HG03457 (cell line): ENCODE results near the gene CPNE4.
A peak's percentile ranks its signal among the peaks of the same experiment; 100 is the strongest.

Experiments used
- ATAC-seq: cut with Tn5 transposase; IDR thresholded peaks from one replicate; pipeline ENCODE4 v1.9.1; 2021; ENCODE audit warnings: moderate number of reproducible peaks; ENCODE audit not compliant: unreplicated experiment

The CPNE4 gene

DNA sequence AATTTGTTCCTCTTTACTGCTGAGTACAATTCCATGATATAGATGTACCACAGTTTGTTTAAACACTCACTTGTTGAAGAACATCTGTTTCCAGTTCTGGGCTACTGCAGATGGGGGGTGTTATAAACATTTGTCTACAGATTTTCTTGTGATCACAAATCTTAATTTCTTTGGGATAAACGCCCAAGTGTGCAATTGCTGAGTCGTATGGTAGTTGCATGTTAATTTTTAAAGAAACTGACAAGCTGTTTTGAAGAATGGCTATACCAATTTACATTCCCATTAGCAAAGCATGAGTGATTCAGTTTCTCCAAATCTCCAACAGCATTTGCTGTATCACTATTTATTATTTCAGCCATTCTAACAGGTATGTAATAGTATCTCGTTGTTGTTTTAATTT, 290.0 kb downstream of the CPNE4 start:
- ATAC-seq, result no peak

GRCh38 chr3:131743126-131743525, 291.7 kb downstream of the CPNE4 start:
- ATAC-seq, result no peak

- ATAC-seq, result no peak
Measured at GRCh38 chr3:131739211-131739610, 295.6 kb downstream of the CPNE4 start.

GRCh38 chr3:131738095-131738494, 296.7 kb downstream of the CPNE4 start:
- no peak for ATAC-seq

DNA sequence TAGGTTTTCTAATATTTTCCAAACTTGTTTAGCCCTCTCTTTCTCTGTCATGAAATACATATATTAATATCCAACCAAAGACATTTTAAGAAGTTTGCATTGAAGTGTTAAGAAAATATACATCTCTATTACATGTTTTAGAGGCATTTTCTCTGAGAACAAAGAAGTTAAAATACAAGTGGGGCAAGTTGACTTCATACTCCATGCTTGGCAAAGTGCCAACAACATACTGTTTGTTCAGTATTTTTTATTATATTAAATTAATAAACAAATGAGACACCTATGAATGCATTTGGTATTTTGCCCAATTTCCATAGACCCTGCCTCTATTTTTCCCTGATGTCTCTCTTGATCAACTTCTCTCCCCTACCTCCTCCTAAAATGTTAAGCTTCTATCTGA, 299.3 kb downstream of the CPNE4 start:
- no peak for ATAC-seq

DNA sequence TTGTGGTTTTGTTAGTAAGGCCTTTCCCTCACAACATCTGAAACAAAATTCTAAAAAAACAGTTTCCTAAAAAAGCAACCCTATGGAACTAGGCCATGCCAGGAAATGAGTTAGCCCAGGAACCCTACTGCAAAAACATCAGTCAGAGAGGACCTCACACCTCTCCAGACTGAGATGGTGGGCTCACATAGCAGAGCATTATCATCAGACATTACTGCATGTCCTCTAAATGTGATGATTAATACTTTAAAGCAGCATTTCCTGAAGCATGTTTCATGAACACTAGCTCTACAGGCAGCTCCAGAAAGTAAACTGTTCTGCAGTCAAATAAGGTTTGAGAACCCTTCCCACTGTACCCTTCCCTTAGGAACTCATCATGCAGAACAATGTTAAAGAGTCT, 299.7 kb downstream of the CPNE4 start:
- no peak for ATAC-seq

DNA sequence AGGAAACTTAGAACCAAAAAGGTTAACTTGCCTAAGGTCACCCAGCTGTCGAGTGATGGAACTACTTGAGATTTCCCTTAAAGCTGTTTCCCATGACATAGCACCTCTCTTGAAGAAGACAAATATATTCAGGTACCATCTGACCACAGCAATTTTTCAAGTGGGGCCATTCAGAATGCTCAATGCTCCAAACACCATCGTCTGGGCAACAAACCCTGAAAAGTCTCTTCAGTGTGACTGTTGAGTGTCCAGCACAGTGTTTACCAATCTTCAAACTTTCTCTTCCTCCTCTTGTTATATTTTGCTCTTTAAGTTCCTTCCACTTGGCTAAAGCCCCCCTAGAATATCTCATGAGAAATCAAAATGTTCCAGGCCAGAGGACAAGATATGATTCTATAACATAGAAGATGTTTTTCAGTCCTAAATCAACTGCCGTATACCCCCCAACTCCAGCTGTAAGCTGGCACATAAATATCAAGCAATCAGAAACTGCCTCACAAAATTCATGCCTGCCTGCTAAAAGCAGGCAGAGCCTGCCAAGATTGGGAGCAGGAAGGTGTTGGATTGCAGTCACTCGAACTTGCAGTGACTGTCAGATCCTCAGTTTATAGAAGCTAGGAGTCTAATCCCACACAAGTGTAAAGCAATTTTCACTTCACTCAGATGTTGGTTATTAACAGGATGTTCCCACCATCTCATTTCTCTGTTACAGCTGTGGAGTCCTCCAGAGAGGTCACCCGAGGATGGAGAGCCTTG, 301.6 kb downstream of the CPNE4 start:
- ATAC-seq, result no peak

DNA sequence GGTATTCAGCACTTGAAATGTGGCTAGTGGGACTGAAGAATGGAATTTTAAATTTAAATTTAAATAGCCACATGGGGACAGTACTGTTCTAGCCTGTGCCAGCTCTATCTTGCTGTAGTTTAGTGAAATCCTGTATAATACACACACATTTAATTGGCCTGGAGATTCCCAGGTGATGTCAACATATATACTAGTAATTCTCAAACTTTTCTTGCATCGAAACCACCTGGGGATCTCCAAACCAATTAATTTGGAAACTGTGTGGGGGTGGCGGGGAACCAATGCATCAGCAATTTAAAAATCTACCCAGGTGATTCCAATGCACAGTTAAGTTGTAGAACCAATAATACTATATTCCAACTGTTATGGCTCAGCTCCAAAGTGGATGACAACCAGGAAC, 303.1 kb downstream of the CPNE4 start:
- ATAC-seq, result no peak

DNA sequence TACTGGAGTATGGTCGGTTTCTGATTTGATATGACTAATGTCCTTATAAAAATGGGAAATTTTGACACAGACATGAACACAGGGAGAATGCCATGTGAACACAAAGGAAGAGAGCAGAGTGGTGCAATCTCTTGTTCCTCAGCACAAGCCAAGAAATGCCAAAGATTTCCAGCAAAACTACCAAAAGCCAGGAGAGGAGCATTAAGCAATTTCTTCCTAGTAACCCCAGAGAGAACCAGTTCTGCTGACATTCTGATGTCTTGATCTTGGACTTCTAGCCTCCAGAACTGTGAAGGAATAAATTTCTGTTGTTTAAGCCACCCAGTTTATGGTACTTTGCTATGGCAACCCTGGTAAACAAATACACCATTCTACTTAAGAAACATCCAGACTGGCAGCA, 304.2 kb downstream of the CPNE4 start:
- ATAC-seq, result no peak

GRCh38 chr3:131729643-131730017, 305.2 kb downstream of the CPNE4 start:
- ATAC-seq, result no peak

DNA sequence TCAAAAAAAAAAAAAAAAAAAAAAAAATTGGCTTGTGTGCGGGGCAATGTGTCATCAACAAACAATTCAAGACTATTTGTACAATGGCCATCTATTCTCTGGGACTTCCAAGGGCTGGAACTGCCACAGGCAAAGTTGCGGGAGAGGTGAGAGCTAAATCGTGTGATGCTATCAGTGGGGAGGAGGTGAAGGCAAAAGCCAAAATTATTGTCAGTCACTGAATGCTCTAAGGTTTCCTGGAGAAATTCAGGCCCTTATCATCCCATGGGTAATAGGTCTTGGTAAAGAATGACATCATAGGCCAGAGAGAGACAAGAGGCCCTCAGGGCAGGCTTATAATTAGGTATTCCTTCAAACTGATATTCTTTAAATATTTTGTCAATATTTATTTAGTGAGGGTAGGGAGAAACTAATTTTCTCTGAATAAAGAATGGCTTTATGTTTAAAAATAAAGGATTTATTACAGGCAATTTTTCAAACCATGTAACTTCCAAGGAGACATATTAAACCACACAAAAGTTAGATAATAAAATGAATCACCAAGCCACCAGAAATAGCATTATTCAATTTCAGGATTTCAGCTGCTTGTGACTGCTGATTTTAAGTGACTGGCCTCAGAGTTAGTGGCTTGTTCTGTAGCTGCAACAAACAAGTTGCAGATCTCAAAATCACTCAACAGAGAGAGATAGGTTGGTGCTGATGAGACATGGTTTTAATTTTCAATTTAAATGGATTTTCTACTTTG, 305.7 kb downstream of the CPNE4 start:
- no peak for ATAC-seq

DNA sequence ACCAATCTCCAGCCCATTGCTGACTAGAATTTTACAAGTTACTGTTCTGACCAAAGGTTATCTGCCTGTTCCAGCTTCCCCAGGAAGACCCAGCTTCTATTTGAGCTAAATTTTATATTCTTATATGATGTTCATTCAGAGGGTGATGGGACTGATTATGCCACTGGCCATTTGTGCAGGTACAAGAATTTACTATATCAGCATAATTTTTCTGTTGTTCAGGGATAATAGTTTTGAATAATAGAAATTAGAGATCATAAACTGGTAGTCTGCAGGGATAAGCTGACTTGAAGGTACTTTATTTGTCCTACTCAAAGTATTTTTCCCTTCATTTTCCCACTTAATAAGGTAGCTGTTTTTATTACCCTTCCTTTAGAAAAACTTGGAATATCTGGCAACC, 309.4 kb downstream of the CPNE4 start:
- ATAC-seq, result no peak

DNA sequence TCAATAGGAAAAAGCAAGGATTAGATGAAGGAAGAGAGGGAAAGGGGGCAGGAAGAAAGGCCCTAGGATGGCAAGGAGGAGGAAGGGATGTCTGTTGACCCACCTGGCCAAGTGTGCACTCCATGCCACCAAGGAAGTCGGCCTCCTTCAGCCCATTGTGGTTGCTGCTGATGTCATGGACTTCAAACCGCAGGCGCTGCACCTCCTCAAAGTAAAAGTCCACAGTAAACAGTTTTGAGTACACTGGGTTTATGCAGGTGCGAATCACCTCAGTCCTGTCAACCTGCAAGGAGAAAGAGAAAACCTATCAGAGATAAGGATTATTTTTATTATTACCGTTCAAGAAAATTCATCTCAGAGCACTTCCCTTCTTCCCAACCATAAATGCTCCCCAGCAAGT, 311.5 kb downstream of the CPNE4 start:
- ATAC-seq, result no peak

GRCh38 chr3:131717493-131717892, 317.3 kb downstream of the CPNE4 start:
- no peak for ATAC-seq

GRCh38 chr3:131716943-131717342, 317.9 kb downstream of the CPNE4 start:
- ATAC-seq, result no peak

- no peak for ATAC-seq
Measured at GRCh38 chr3:131716007-131716406, 318.8 kb downstream of the CPNE4 start.

GRCh38 chr3:131714585-131715220, 320.1 kb downstream of the CPNE4 start:
- ATAC-seq, result peak; percentile 85

DNA sequence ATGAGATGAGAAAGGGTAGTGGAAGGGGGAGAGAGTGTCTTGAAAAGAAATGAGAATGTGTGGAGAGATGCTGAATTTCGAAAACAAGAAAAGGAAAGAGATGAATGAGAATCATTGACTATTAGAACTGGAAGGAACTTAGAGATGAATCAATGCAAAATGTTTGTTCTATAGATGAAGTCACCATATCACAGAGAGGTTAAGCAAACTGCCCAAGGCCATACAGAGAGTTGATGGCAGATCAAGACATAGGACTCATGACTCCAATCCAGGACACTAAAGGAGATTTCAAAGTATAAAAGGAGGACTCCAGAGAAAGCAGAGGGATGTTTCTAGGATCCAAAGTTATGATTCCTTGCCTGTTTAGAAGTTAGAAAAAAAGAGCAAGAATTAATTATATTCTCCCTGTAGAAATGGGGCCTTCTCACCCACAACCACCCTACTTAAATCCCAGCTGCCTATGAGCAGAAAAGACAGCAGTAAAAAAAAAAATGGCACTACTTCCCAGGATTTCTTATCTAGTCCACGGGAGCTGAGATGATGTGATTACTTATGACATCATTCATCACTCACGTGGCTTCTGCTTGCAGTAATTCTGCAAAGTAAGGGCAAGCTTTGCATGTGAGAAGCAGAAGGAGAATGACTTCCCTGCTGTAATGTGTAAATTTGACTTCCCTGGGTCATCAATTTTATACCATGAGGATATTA, 321.2 kb downstream of the CPNE4 start:
- no peak for ATAC-seq

DNA sequence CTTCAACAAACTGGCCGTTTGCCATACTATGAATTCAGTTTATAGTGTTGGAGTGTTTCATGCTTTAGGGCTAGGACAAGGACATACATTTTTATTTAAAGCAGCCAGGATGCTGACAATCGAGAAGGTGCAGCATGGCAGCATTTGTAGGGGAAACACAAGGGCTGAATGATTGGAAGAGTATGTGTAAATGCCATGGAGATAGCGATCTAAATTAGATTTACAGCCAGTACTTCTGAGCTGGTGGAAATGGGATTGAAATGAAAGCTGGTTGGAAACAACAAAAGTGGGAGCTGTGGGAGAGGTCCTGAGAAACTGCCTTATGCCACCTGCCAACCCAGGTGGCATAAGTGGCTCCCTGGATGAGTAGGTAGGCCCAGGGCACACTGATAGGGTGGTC, 322.2 kb downstream of the CPNE4 start:
- ATAC-seq, result no peak

DNA sequence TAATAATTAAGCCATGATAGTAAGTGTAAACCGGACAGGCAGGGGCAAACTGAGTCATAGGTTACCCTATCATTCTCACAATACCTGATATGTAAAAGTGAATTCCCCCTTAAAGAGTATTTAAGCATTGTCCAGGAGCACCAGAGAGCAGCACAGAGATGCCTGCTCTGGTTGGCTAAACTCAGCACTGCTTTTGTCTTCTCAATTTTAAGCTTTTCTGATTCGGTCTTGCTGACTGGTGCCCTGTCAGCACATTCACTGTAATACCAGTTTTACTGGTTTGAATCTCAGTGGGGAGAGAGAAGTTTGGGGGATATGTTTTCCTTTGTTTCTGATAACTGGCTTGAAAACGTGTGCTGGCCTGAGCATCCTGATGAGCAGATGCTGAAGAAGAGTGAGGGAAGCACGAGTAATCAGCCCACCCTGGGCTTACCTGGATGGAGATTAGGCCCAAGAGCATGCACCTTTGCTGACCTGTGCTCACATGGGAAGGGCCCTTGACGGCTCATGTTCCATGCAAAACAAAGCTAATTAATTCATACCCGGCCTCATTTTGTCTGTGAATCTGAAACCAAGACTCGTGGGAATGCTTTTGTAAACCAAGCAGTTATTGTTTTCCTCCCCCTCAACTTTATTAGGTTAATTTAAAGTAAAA, 323.6 kb downstream of the CPNE4 start:
- ATAC-seq, result no peak

- no peak for ATAC-seq
Measured at GRCh38 chr3:131708241-131708640, 326.6 kb downstream of the CPNE4 start.
